ENCODE results near the gene E2F2. TPM values are rescaled to one million over a fixed set of nuclear protein-coding genes. Genes with fewer than 3 reads are reported as not detected.
A peak's percentile ranks its signal among the peaks of the same experiment; 100 is the strongest.
"Not testable (repeated sequence)": the region's sequence is repeated elsewhere in the genome, so short reads cannot be mapped to it uniquely, and the experiment has no call there.

The E2F2 gene
- total and polyA plus RNA-seq, 5 donors from 2014 or later = 2.3 to 13.8 (median 3.9) TPM

DNA sequence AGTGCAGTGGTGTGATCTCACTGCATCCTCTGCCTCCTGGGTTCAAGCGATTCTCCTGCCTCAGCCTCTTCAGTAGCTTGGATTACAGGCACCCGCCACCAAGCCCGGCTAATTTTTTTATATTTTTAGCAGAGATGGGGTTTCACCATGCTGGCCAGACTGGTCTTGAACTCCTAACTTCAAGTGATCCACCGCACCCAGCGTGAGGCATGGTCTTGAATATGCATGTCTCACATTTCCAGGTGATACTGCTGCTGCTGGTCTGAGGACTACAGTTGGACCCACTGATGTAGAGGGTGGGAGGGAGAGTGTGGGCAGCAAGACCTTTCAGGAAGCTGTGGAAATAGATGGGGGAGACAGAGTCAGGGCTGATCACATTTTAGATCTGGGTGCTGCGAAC lies 25.2 kb downstream of the E2F2 start:
- H3K27ac Mint-ChIP-seq = peak overlapping the region in 1 of 3 donors; percentile 42
- H3K4me3 Mint-ChIP-seq = no peak overlapping the region

DNA sequence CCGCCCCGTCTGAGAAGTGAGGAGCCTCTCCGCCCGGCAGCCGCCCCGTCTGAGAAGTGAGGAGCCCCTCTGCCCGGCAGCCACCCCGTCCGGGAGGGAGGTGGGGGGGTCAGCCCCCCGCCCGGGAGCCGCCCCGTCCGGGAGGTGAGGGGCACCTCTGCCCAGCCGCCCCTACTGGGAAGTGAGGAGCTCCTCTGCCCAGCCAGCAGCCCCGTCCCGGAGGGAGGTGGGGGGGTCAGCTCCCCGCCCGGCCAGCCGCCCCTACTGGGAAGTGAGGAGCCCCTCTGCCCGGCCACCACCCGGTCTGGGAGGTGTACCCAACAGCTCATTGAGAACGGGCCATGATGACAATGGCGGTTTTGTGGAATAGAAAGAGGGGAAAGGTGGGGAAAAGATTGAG lies 26.9 kb downstream of the E2F2 start:
- not testable (repeated sequence) for H3K4me3 ChIP-seq (ENCODE audit: low read depth, low read length); DNase-seq; H3K4me1 ChIP-seq (ENCODE audit: control insufficient read depth, insufficient read depth, low read length, poor library complexity, severe bottlenecking); H3K36me3 Mint-ChIP-seq; H3K4me1 Mint-ChIP-seq; H3K36me3 ChIP-seq (ENCODE audit: control insufficient read depth, insufficient read depth, low read length); ATAC-seq (ENCODE audit: low read depth in 2 of 2); H3K4me3 Mint-ChIP-seq; H3K27ac Mint-ChIP-seq; H3K9me3 Mint-ChIP-seq; H3K27ac ChIP-seq (ENCODE audit: insufficient read depth, low read length, poor library complexity, severe bottlenecking); H3K9me3 ChIP-seq (ENCODE audit: control insufficient read depth in 2 of 2, low read length in 2 of 2); H3K27me3 ChIP-seq (ENCODE audit: control insufficient read depth, insufficient read depth, low read length)
- peaks cover 13% of the 10 kb centered on the region for H3K27me3 Mint-ChIP-seq

More for the DNA sequence above, 25.2 kb downstream of the E2F2 start:
- H3K4me1 ChIP-seq (ENCODE audit: control insufficient read depth, insufficient read depth, low read length, poor library complexity, severe bottlenecking) = no peaks in the 10 kb centered on the region
- Mint-ChIP-seq H3K9me3 (peaks cover 0 to under 1% (median 0%) of the 10 kb centered on the region in 7 donors), H3K36me3 (no peaks in the 10 kb centered on the region), H3K4me1 (peaks cover 0 to 3% (median 1%) of the 10 kb centered on the region in 4 donors), H3K27me3 (peaks cover 7% of the 10 kb centered on the region)
- ATAC-seq (ENCODE audit: low read depth in 2 of 2) (no peak), DNase-seq (no peak)
- peaks cover 3% of the 10 kb centered on the region for H3K36me3 ChIP-seq (ENCODE audit: control insufficient read depth, insufficient read depth, low read length)
- H3K9me3 ChIP-seq (ENCODE audit: control insufficient read depth in 2 of 2, low read length in 2 of 2) = no peaks in the 10 kb centered on the region
- H3K27ac ChIP-seq (ENCODE audit: insufficient read depth, low read length, poor library complexity, severe bottlenecking) = no peak overlapping the region
- no peaks in the 10 kb centered on the region for H3K27me3 ChIP-seq (ENCODE audit: control insufficient read depth, insufficient read depth, low read length)
- no peak overlapping the region for H3K4me3 ChIP-seq (ENCODE audit: low read depth, low read length)

DNA sequence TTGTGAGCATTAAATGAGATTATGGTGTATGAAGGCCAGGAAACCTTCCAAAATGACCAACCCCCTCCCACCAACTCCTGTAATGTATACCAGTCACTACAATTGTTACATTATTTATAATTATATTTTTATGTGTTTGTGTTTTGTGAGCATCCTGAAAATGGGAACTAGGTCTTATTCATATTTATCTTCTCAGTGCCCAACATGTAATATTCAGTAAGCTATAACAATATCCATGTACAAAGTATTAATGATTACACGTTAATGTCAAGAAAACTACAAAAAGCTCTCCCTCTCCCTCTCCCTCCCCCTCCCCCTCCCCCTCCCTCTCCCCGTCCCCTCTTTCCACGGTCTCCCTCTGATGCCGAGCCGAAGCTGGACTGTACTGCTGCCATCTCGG lies 28.1 kb downstream of the E2F2 start:
- Histone ChIP-seq H3K4me3 (ENCODE audit: low read depth, low read length) (no peak overlapping the region), H3K4me1 (ENCODE audit: control insufficient read depth, insufficient read depth, low read length, poor library complexity, severe bottlenecking) (no peaks in the 10 kb centered on the region), H3K9me3 (ENCODE audit: control insufficient read depth in 2 of 2, low read length in 2 of 2) (no peaks in the 10 kb centered on the region), H3K27me3 (ENCODE audit: control insufficient read depth, insufficient read depth, low read length) (no peaks in the 10 kb centered on the region), H3K36me3 (ENCODE audit: control insufficient read depth, insufficient read depth, low read length) (peaks cover 3% of the 10 kb centered on the region), H3K27ac (ENCODE audit: insufficient read depth, low read length, poor library complexity, severe bottlenecking) (no peak overlapping the region)
- Mint-ChIP-seq H3K4me3 (no peak overlapping the region), H3K27me3 (peaks cover 13% of the 10 kb centered on the region), H3K9me3 (no peaks in the 10 kb centered on the region), H3K36me3 (no peaks in the 10 kb centered on the region), H3K27ac (no peak overlapping the region), H3K4me1 (peaks cover 0 to 3% (median 0%) of the 10 kb centered on the region in 4 donors)
- ATAC-seq (ENCODE audit: low read depth in 2 of 2) (no peak), DNase-seq (no peak)

DNA sequence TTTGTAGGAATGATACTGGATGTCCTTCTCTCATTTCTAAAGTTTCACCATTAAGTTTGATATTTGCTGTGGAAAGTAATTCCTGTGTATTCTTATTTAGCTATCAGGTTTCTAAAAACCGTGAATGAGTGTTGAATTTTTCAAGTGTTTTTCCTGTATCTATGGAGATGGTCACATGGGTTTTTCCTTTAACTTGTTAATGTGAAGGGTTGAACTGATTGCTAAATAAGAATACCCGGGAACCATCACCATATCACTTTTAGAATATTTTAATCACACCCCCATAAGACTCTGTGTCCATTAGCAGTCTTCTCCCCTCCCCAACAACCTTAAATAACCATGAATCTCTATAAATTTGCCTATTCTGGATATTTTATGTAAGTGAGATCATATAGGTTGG lies 30.6 kb downstream of the E2F2 start:
- no peaks in the 10 kb centered on the region for H3K36me3 Mint-ChIP-seq

DNA sequence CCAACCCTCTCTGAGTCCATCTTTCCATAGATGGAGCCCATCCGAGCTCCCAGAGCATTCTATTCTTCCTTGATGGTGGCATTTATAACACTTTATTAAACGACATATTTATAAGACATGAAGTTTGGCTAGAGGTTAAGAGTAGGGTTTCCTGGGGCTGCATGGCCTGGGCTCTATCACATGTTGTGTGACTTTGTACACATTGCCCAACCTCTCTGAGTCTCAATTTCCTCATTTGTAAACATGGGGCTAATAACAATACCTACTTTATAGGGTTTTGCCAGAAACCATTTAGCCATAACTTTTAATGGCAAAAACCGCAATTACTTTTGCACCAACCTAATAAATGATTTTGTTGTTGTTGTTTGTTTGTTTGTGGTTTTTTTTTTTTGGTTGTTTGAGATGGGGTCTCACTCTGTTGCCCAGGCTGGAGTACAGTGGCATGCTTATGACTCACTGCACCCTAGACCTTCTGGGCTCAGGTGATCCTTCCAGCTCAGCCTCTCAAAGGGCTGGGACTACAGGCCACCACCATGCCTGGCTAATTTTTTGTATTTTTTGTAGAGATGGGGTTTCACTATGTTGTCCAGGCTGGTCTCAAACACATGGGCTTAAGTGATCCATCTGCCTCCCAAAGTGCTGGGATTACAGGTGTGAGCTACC lies 33.1 kb downstream of the E2F2 start:
- peaks cover 18% of the 10 kb centered on the region for H3K27me3 Mint-ChIP-seq
- H3K27ac Mint-ChIP-seq = no peak overlapping the region
- H3K4me3 Mint-ChIP-seq = no peak overlapping the region
- no peaks in the 10 kb centered on the region for H3K27me3 ChIP-seq (ENCODE audit: control insufficient read depth, insufficient read depth, low read length)
- H3K4me1 Mint-ChIP-seq = peaks cover 0 to 7% (median 1%) of the 10 kb centered on the region in 4 donors
- H3K9me3 Mint-ChIP-seq = no peaks in the 10 kb centered on the region
- DNase-seq (no peak), ATAC-seq (ENCODE audit: low read depth in 2 of 2) (no peak)
- H3K36me3 Mint-ChIP-seq = no peaks in the 10 kb centered on the region
- no peak overlapping the region for H3K4me3 ChIP-seq (ENCODE audit: low read depth, low read length)
- no peaks in the 10 kb centered on the region for H3K9me3 ChIP-seq (ENCODE audit: control insufficient read depth in 2 of 2, low read length in 2 of 2)
- peaks cover 7% of the 10 kb centered on the region for H3K4me1 ChIP-seq (ENCODE audit: control insufficient read depth, insufficient read depth, low read length, poor library complexity, severe bottlenecking)
- no peak overlapping the region for H3K27ac ChIP-seq (ENCODE audit: insufficient read depth, low read length, poor library complexity, severe bottlenecking)
- no peaks in the 10 kb centered on the region for H3K36me3 ChIP-seq (ENCODE audit: control insufficient read depth, insufficient read depth, low read length)

More for the DNA sequence above, 30.6 kb downstream of the E2F2 start:
- Mint-ChIP-seq H3K4me1 (peaks cover 0 to 7% (median 3%) of the 10 kb centered on the region in 4 donors), H3K9me3 (no peaks in the 10 kb centered on the region), H3K4me3 (no peak overlapping the region), H3K27ac (no peak overlapping the region), H3K27me3 (peaks cover 13% of the 10 kb centered on the region)
- no peak overlapping the region for H3K4me3 ChIP-seq (ENCODE audit: low read depth, low read length)
- H3K27me3 ChIP-seq (ENCODE audit: control insufficient read depth, insufficient read depth, low read length) = no peaks in the 10 kb centered on the region
- H3K9me3 ChIP-seq (ENCODE audit: control insufficient read depth in 2 of 2, low read length in 2 of 2) = no peaks in the 10 kb centered on the region
- H3K4me1 ChIP-seq (ENCODE audit: control insufficient read depth, insufficient read depth, low read length, poor library complexity, severe bottlenecking) = peaks cover 7% of the 10 kb centered on the region
- no peak overlapping the region for H3K27ac ChIP-seq (ENCODE audit: insufficient read depth, low read length, poor library complexity, severe bottlenecking)
- no peak for DNase-seq
- no peak for ATAC-seq (ENCODE audit: low read depth in 2 of 2)
- no peaks in the 10 kb centered on the region for H3K36me3 ChIP-seq (ENCODE audit: control insufficient read depth, insufficient read depth, low read length)

DNA sequence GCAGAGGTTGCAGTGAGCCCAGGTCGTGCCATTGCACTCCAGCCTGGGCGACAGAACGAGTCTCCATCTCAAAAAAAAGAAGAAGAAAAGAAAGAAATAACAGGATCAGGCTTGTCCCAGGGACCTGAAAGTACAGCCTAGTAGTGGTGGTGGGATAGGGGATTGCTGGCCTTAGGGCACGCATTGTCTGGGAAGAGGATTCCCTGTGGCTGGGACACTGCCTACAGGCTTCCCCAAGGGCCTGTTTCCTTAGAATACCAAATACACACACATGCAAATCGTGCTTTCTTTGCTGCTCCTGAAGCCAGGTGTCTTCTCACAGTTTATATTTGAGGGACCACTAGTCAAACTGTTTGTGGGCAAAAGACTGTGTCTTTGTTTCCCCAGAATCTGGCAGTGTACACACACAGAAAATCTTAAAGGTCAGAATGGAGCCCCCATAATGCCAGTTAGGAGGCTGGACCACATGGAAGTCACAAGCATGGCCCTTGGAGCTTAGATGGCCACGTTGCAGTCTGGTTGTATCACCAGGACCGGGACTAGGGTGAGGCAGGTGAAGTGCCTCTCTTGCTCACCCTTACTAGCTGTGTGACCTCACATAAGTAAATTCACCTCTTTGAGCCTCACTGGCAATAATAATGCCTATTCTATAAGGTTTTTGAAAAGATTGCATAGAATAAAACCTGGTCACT lies 34.4 kb downstream of the E2F2 start:
- Mint-ChIP-seq H3K36me3 (no peaks in the 10 kb centered on the region), H3K9me3 (no peaks in the 10 kb centered on the region), H3K4me3 (no peak overlapping the region), H3K27me3 (peaks cover 12% of the 10 kb centered on the region), H3K27ac (no peak overlapping the region), H3K4me1 (peaks cover 0 to 7% (median 1%) of the 10 kb centered on the region in 4 donors)
- H3K9me3 ChIP-seq (ENCODE audit: control insufficient read depth in 2 of 2, low read length in 2 of 2) = no peaks in the 10 kb centered on the region
- no peaks in the 10 kb centered on the region for H3K36me3 ChIP-seq (ENCODE audit: control insufficient read depth, insufficient read depth, low read length)
- no peak for ATAC-seq (ENCODE audit: low read depth in 2 of 2)
- no peak overlapping the region for H3K27ac ChIP-seq (ENCODE audit: insufficient read depth, low read length, poor library complexity, severe bottlenecking)
- no peak overlapping the region for H3K4me3 ChIP-seq (ENCODE audit: low read depth, low read length)
- peaks cover 7% of the 10 kb centered on the region for H3K4me1 ChIP-seq (ENCODE audit: control insufficient read depth, insufficient read depth, low read length, poor library complexity, severe bottlenecking)
- H3K27me3 ChIP-seq (ENCODE audit: control insufficient read depth, insufficient read depth, low read length) = no peaks in the 10 kb centered on the region
- DNase-seq = no peak

DNA sequence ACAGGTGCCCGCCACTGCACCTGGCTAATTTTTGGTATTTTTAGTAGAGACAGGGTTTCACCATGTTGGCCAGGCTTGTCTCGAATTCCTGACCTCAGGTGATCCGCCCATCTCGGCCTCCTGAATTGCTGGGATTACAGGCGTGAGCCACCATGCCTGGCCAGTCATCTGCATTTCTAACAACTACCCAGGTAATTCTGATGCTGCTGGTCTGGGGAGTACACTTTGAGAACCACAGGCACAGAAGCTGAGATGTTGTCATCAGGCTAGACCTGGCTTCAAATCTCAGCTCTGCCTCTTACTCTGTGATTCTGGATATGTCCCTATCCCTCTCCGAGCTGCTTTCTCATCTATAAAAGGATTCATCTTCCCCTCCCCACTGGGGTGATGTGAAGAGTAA lies 36.2 kb downstream of the E2F2 start:
- H3K9me3 Mint-ChIP-seq; H3K4me3 Mint-ChIP-seq; H3K4me3 ChIP-seq (ENCODE audit: low read depth, low read length); H3K27ac Mint-ChIP-seq; H3K36me3 ChIP-seq (ENCODE audit: control insufficient read depth, insufficient read depth, low read length); H3K27ac ChIP-seq (ENCODE audit: insufficient read depth, low read length, poor library complexity, severe bottlenecking); ATAC-seq (ENCODE audit: low read depth in 2 of 2); H3K4me1 Mint-ChIP-seq; DNase-seq; H3K27me3 ChIP-seq (ENCODE audit: control insufficient read depth, insufficient read depth, low read length); H3K27me3 Mint-ChIP-seq; H3K36me3 Mint-ChIP-seq; H3K4me1 ChIP-seq (ENCODE audit: control insufficient read depth, insufficient read depth, low read length, poor library complexity, severe bottlenecking); H3K9me3 ChIP-seq (ENCODE audit: control insufficient read depth in 2 of 2, low read length in 2 of 2): not testable (repeated sequence)

DNA sequence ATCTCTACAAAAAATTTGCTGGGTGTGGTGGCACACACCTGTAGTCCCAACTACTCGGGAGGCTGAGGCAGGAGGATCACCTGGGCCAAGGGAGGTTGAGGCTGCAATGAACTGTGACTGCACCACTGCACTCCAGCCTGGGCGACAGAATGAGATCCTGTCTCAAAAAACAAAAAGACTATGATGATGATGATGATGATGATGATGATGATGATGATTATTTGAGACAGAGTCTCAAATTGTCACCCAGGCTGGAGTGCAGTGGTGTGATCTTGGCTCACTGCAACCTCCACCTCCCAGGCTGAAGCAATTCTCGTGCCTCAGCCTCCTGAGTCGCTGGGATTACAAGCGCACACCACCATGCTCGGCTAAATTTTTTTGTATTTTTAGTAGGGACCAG lies 38.3 kb downstream of the E2F2 start:
- not testable (repeated sequence) for H3K4me1 Mint-ChIP-seq; H3K36me3 Mint-ChIP-seq; H3K27ac Mint-ChIP-seq; H3K36me3 ChIP-seq (ENCODE audit: control insufficient read depth, insufficient read depth, low read length); H3K27me3 ChIP-seq (ENCODE audit: control insufficient read depth, insufficient read depth, low read length); H3K4me3 Mint-ChIP-seq; H3K4me3 ChIP-seq (ENCODE audit: low read depth, low read length); H3K27ac ChIP-seq (ENCODE audit: insufficient read depth, low read length, poor library complexity, severe bottlenecking); H3K27me3 Mint-ChIP-seq; DNase-seq; H3K4me1 ChIP-seq (ENCODE audit: control insufficient read depth, insufficient read depth, low read length, poor library complexity, severe bottlenecking); ATAC-seq (ENCODE audit: low read depth in 2 of 2); H3K9me3 ChIP-seq (ENCODE audit: control insufficient read depth in 2 of 2, low read length in 2 of 2); H3K9me3 Mint-ChIP-seq

Measured in CD4-positive, CD25-positive, alpha-beta regulatory T cell (primary cell).